WTC11 (cell line): ENCODE data around the gene ZBTB39. TPM values are rescaled to one million over a fixed set of nuclear protein-coding genes. Genes with fewer than 3 reads are reported as not detected.

Experiments used
- ATAC-seq: fragments of 200-7000 bp; cut with Tn5 transposase; 2 replicates; pipeline ENCODE4 v1.10.0; 2021; ENCODE audit warnings: mild to moderate bottlenecking, moderate library complexity
- CTCF ChIA-PET: fragments of 300-600 bp; sonication (Branson Sonifier 250); formaldehyde crosslinking; loops from one replicate; lab custom pipeline; 2021; ENCODE audit warnings: antibody characterized with exemption; lab: Charles Lee
- POLR2A ChIA-PET: fragments of 350-600 bp; sonication (Branson Sonifier 250); formaldehyde crosslinking; loops from one replicate; lab custom pipeline; 2021; ENCODE audit warnings: antibody characterized with exemption; lab: Charles Lee
- DNase-seq: peaks from one replicate; pipeline ENCODE4 v3.0.0; 2021; ENCODE audit warnings: low spot score
- H3K27ac Mint-ChIP-seq: 2 replicates; pipeline ENCODE4 v1.8.0; 2021; ENCODE audit warnings: mixed read lengths
- H3K27me3 Mint-ChIP-seq: 2 replicates; pipeline ENCODE4 v1.8.0; 2021; ENCODE audit warnings: low read depth, mild to moderate bottlenecking, moderate library complexity, mixed read lengths
- H3K36me3 Mint-ChIP-seq: 2 replicates; pipeline ENCODE4 v1.8.0; 2021; ENCODE audit warnings: mixed read lengths
- H3K4me1 Mint-ChIP-seq: 2 replicates; pipeline ENCODE4 v1.8.0; 2022; ENCODE audit warnings: mixed read lengths
- H3K4me3 Mint-ChIP-seq: 2 replicates; pipeline ENCODE4 v1.8.0; 2021; ENCODE audit warnings: mild to moderate bottlenecking, moderate library complexity, mixed read lengths
- H3K9me3 Mint-ChIP-seq: 2 replicates; pipeline ENCODE4 v1.8.0; 2021; ENCODE audit warnings: mixed read lengths
- CREB1 ChIP-seq: sonication (generic); formaldehyde crosslinking; IDR thresholded peaks from 2 replicates; pipeline ENCODE4 v1.8.0; 2023; ENCODE audit warnings: mild to moderate bottlenecking, missing genetic modification reagents
- EMX1 ChIP-seq: fragments of 250-450 bp; sonication (Bioruptor Pico); IDR thresholded peaks from 2 replicates; pipeline ENCODE4 v1.8.0; 2021; ENCODE audit warnings: mild to moderate bottlenecking
- ERG ChIP-seq: fragments of 250-450 bp; sonication (Bioruptor Pico); IDR thresholded peaks from 2 replicates; pipeline ENCODE4 v1.8.0; 2021; ENCODE audit warnings: mild to moderate bottlenecking
- ESRRA ChIP-seq: sonication (generic); formaldehyde crosslinking; IDR thresholded peaks from 2 replicates; pipeline ENCODE4 v1.8.1; 2022; ENCODE audit warnings: mild to moderate bottlenecking, missing genetic modification reagents, borderline replicate concordance
- ETV6 ChIP-seq: sonication (generic); formaldehyde crosslinking; IDR thresholded peaks from 2 replicates; pipeline ENCODE4 v1.8.1; 2022; ENCODE audit warnings: mild to moderate bottlenecking, missing genetic modification reagents
- FOXK1 ChIP-seq: sonication (generic); formaldehyde crosslinking; IDR thresholded peaks from 2 replicates; pipeline ENCODE4 v1.8.0; 2022; ENCODE audit warnings: mild to moderate bottlenecking, moderate library complexity, missing genetic modification reagents
- FOXP1 ChIP-seq: sonication (generic); formaldehyde crosslinking; IDR thresholded peaks from 2 replicates; pipeline ENCODE4 v1.8.0; 2022; ENCODE audit warnings: missing genetic modification reagents, mild to moderate bottlenecking, moderate library complexity, borderline replicate concordance
- FOXP4 ChIP-seq: sonication (generic); formaldehyde crosslinking; IDR thresholded peaks from 2 replicates; pipeline ENCODE4 v1.8.0; 2022; ENCODE audit warnings: mild to moderate bottlenecking, missing genetic modification reagents
- HMGA2 ChIP-seq: fragments of 250-450 bp; sonication (Bioruptor Pico); IDR thresholded peaks from 2 replicates; pipeline ENCODE4 v1.4.0; 2021; ENCODE audit warnings: mild to moderate bottlenecking, moderate library complexity
- MLX ChIP-seq: sonication (generic); formaldehyde crosslinking; IDR thresholded peaks from 2 replicates; pipeline ENCODE4 v1.8.1; 2023; ENCODE audit warnings: mild to moderate bottlenecking, missing genetic modification reagents, moderate library complexity
- MYBL2 ChIP-seq: sonication (generic); formaldehyde crosslinking; IDR thresholded peaks from 2 replicates; pipeline ENCODE4 v1.8.1; 2023; ENCODE audit warnings: mild to moderate bottlenecking, moderate library complexity, missing genetic modification reagents
- PRRX2 ChIP-seq: fragments of 250-450 bp; sonication (Bioruptor Pico); IDR thresholded peaks from 2 replicates; pipeline ENCODE4 v1.8.0; 2021; ENCODE audit warnings: mild to moderate bottlenecking
- RORB ChIP-seq: fragments of 250-450 bp; sonication (Bioruptor Pico); IDR thresholded peaks from 2 replicates; pipeline ENCODE4 v1.9.0; 2021; ENCODE audit warnings: mild to moderate bottlenecking
- SOX15 ChIP-seq: fragments of 250-450 bp; sonication (Bioruptor Pico); IDR thresholded peaks from 2 replicates; pipeline ENCODE4 v1.9.0; 2021; ENCODE audit warnings: mild to moderate bottlenecking
- TCF7 ChIP-seq: sonication (generic); formaldehyde crosslinking; IDR thresholded peaks from 2 replicates; pipeline ENCODE4 v1.8.0; 2022; ENCODE audit warnings: mild to moderate bottlenecking, low read depth, missing genetic modification reagents, moderate library complexity
- TEAD1 ChIP-seq: sonication (generic); formaldehyde crosslinking; IDR thresholded peaks from 2 replicates; pipeline ENCODE4 v1.8.0; 2022; ENCODE audit warnings: mild to moderate bottlenecking, missing genetic modification reagents
- TP53 ChIP-seq: sonication (generic); formaldehyde crosslinking; IDR thresholded peaks from 2 replicates; pipeline ENCODE4 v1.8.1; 2023; ENCODE audit warnings: mild to moderate bottlenecking, missing genetic modification reagents
- ZMAT4 ChIP-seq: fragments of 250-450 bp; sonication (Bioruptor Pico); IDR thresholded peaks from 2 replicates; pipeline ENCODE4 v1.9.0; 2021; ENCODE audit warnings: mild to moderate bottlenecking
- ZNF232 ChIP-seq: sonication (generic); formaldehyde crosslinking; IDR thresholded peaks from 2 replicates; pipeline ENCODE4 v1.8.0; 2022; ENCODE audit warnings: mild to moderate bottlenecking, missing genetic modification reagents
- ZNF263 ChIP-seq: sonication (generic); formaldehyde crosslinking; IDR thresholded peaks from 2 replicates; pipeline ENCODE4 v1.8.1; 2022; ENCODE audit warnings: low read depth, mild to moderate bottlenecking, moderate library complexity, missing genetic modification reagents
- ZNF423 ChIP-seq: fragments of 250-450 bp; sonication (Bioruptor Pico); IDR thresholded peaks from 2 replicates; pipeline ENCODE4 v2.1.2; 2022; ENCODE audit warnings: mild to moderate bottlenecking, moderate library complexity
- ZNF512 ChIP-seq: sonication (generic); formaldehyde crosslinking; IDR thresholded peaks from 2 replicates; pipeline ENCODE4 v1.8.1; 2022; ENCODE audit warnings: missing genetic modification reagents, borderline replicate concordance
- total RNA-seq: library from RNA; stranded (reverse); gene quantifications from 3 replicates; pipeline ENCODE4 v1.2.3, GENCODE V29; 2021

The ZBTB39 gene
- total RNA-seq, 1 experiment from 2014 or later: 20.2 TPM

- TF ChIP-seq ZMAT4 (CRISPR knock-in tag): no peak
- no peak for TF ChIP-seq EMX1 (CRISPR knock-in tag)
- TF ChIP-seq PRRX2: no peak
- TF ChIP-seq ZNF512 (CRISPR knock-in tag): no peak
- no peak for TF ChIP-seq RORB (CRISPR knock-in tag)
- TF ChIP-seq ZNF423 (CRISPR knock-in tag): no peak
- no peak for TF ChIP-seq MLX (CRISPR knock-in tag)
- no peak for TF ChIP-seq SOX15 (CRISPR knock-in tag)
- TF ChIP-seq ESRRA (CRISPR knock-in tag): no peak
- ChIA-PET CTCF (interaction anchor here (0.6 to 4.4 kb wide), 8 partner anchors 18 to 213 kb away, joined by 3 to 25 read pairs (median 4); partner anchors contain the start of genes NEMP1 and STAT6), POLR2A (no interaction called here)
- Mint-ChIP-seq H3K36me3 (peaks cover 3% of the 10 kb centered on the region; the same call in 1 of the 2 replicates), H3K4me3 (no peak overlapping the region), H3K27ac (no peak overlapping the region), H3K9me3 (no peaks in the 10 kb centered on the region), H3K27me3 (peaks cover 4% of the 10 kb centered on the region; the same call in 1 of the 2 replicates), H3K4me1 (no peaks in the 10 kb centered on the region)
- no peak; the same call in 1 of the 2 replicates for ATAC-seq
- no peak for DNase-seq
These were observed 42.2 kb upstream of the ZBTB39 start for GRCh38 chr12:57048423-57049118.

- H3K9me3 Mint-ChIP-seq: no peaks in the 10 kb centered on the region
- POLR2A ChIA-PET: no interaction called here
- peaks cover 7% of the 10 kb centered on the region; the same call in 1 of the 2 replicates for H3K27me3 Mint-ChIP-seq
- H3K4me3 Mint-ChIP-seq: no peak overlapping the region
- H3K36me3 Mint-ChIP-seq: no peaks in the 10 kb centered on the region
- ATAC-seq: no peak
- DNase-seq: no peak
- TF ChIP-seq SOX15 (CRISPR knock-in tag) (no peak), TCF7 (CRISPR knock-in tag) (no peak), FOXK1 (CRISPR knock-in tag) (no peak), TP53 (CRISPR knock-in tag) (no peak), ERG (CRISPR knock-in tag) (no peak), FOXP1 (CRISPR knock-in tag) (no peak), ETV6 (CRISPR knock-in tag) (no peak), TEAD1 (CRISPR knock-in tag) (no peak), ZNF232 (CRISPR knock-in tag) (no peak), ZNF263 (CRISPR knock-in tag) (no peak), CREB1 (CRISPR knock-in tag) (no peak), MYBL2 (CRISPR knock-in tag) (no peak), FOXP4 (CRISPR knock-in tag) (no peak), ESRRA (CRISPR knock-in tag) (no peak), HMGA2 (no peak)
- CTCF ChIA-PET: interaction anchor here (0.6 to 2.5 kb wide), 7 partner anchors 17 to 214 kb away, joined by 3 to 7 read pairs (median 5); partner anchors contain the start of gene NEMP1
- no peaks in the 10 kb centered on the region for H3K4me1 Mint-ChIP-seq
- no peak overlapping the region for H3K27ac Mint-ChIP-seq
These were observed 41.6 kb upstream of the ZBTB39 start for GRCh38 chr12:57047981-57048380.
